C4-2B (cell line): ENCODE data around the gene BRME1.

Experiments
- CTCF ChIP-seq: fragments of 450-650 bp; conservative IDR thresholded peaks from 2 replicates; pipeline ENCODE4 v1.5.1; 2017; ENCODE audit warnings: mild to moderate bottlenecking
- ZFX ChIP-seq: fragments of 450-650 bp; IDR thresholded peaks from 2 replicates; pipeline ENCODE4 v1.6.1; 2017

- TF ChIP-seq CTCF = no peak
- TF ChIP-seq ZFX = no peak
These were observed 40.1 kb downstream of the BRME1 start for GRCh38 chr19:13865571-13866462.
